ENCODE measurements around the gene MERTK.
"Not testable (repeated sequence)": the region's sequence is repeated elsewhere in the genome, so short reads cannot be mapped to it uniquely, and the experiment has no call there.

MERTK gene

GRCh38 chr2:112031473-112032223 is 133.2 kb downstream of the MERTK start:
- no peak overlapping the region for H3K27ac Mint-ChIP-seq
- no peak for DNase-seq
- no peaks in the 10 kb centered on the region for H3K4me1 Mint-ChIP-seq
- H3K9me3 Mint-ChIP-seq: peaks cover 0 to 4% of the 10 kb centered on the region in 2 donors
- no peak for ATAC-seq (replicated peaks)
- no peak overlapping the region for H3K4me3 Mint-ChIP-seq
- H3K36me3 Mint-ChIP-seq: peaks cover 0 to 3% of the 10 kb centered on the region in 2 donors
- peaks cover 8 to 12% of the 10 kb centered on the region in 2 donors for H3K27me3 Mint-ChIP-seq

GRCh38 chr2:112032224-112032586 is 133.8 kb downstream of the MERTK start:
- no peak for DNase-seq
- Mint-ChIP-seq H3K36me3 (peaks cover 0 to 3% of the 10 kb centered on the region in 2 donors), H3K9me3 (peaks cover 0 to 4% of the 10 kb centered on the region in 2 donors), H3K4me1 (no peaks in the 10 kb centered on the region), H3K27me3 (peaks cover 8 to 12% of the 10 kb centered on the region in 2 donors), H3K4me3 (no peak overlapping the region), H3K27ac (no peak overlapping the region)
- ATAC-seq (replicated peaks): no peak

- ATAC-seq (replicated peaks) (no peak), DNase-seq (no peak)
- Mint-ChIP-seq H3K36me3 (peaks cover 2 to 3% of the 10 kb centered on the region in 2 donors), H3K9me3 (peaks cover 4 to 10% of the 10 kb centered on the region in 2 donors), H3K4me3 (no peak overlapping the region), H3K27ac (no peak overlapping the region), H3K27me3 (peaks cover 12% of the 10 kb centered on the region in 2 donors), H3K4me1 (no peaks in the 10 kb centered on the region)
Observed at GRCh38 chr2:112032689-112033465, 134.5 kb downstream of the MERTK start.

DNA sequence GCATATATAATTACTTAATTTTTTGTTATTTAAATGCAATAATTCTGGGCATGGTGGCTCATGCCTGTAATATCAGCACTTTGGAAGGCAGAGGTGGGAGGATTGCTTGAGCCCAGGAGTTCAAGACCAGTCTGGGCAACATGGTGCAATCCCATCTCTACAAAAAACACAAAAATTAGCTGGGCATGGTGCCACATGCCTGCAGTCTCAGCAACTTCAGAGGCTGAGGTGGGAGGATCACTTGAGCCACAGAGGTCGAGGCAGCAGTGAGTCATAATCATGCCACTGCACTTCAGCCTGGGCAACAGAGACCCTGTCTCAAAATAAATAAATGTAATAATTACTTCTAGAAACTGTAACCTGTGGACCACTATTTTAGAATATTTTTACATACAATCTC is 135.2 kb downstream of the MERTK start:
- peaks cover 8 to 10% of the 10 kb centered on the region in 2 donors for H3K9me3 Mint-ChIP-seq
- DNase-seq: no peak
- no peak for ATAC-seq (replicated peaks)
- H3K4me3 Mint-ChIP-seq: no peak overlapping the region
- H3K27ac Mint-ChIP-seq: no peak overlapping the region
- H3K27me3 Mint-ChIP-seq: peaks cover 12% of the 10 kb centered on the region in 2 donors
- H3K4me1 Mint-ChIP-seq: no peaks in the 10 kb centered on the region
- peaks cover 2 to 3% of the 10 kb centered on the region in 2 donors for H3K36me3 Mint-ChIP-seq

GRCh38 chr2:112034924-112035323 is 136.5 kb downstream of the MERTK start:
- H3K36me3 Mint-ChIP-seq: peaks cover under 1 to 2% of the 10 kb centered on the region in 2 donors

DNA sequence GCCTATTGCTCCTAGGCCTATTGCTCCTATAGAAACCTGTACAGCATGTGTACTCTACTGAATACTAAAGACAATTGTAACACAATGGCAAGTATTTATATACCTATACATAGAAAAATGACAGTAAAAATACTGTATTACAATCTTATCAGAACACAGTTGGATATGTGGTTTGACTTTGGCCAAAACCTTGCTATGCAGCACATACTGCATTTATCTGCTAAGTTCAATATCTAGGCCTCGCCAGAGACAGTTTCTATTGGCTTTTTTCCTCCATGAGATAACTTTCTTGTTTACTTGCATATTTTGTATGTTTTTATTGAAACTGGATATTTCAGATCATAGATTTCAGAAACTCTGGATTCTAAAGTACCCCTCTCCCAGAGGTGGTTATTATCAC is 137.4 kb downstream of the MERTK start:
- Mint-ChIP-seq H3K27me3 (peaks cover under 1 to 4% of the 10 kb centered on the region in 2 donors), H3K4me3 (no peak overlapping the region), H3K36me3 (peaks cover 0 to 2% of the 10 kb centered on the region in 2 donors), H3K27ac (no peak overlapping the region), H3K9me3 (peaks cover 8 to 9% of the 10 kb centered on the region in 2 donors), H3K4me1 (no peaks in the 10 kb centered on the region)
- DNase-seq: no peak
- ATAC-seq (replicated peaks): no peak

More at GRCh38 chr2:112034924-112035323, 136.5 kb downstream of the MERTK start:
- peaks cover 8 to 11% of the 10 kb centered on the region in 2 donors for H3K9me3 Mint-ChIP-seq
- ATAC-seq (replicated peaks) (no peak), DNase-seq (no peak)
- H3K4me1 Mint-ChIP-seq: no peaks in the 10 kb centered on the region
- peaks cover 9 to 10% of the 10 kb centered on the region in 2 donors for H3K27me3 Mint-ChIP-seq
- no peak overlapping the region for H3K27ac Mint-ChIP-seq
- no peak overlapping the region for H3K4me3 Mint-ChIP-seq

- DNase-seq; H3K9me3 Mint-ChIP-seq; H3K4me1 Mint-ChIP-seq; ATAC-seq (replicated peaks); H3K27ac Mint-ChIP-seq; H3K27me3 Mint-ChIP-seq; H3K4me3 Mint-ChIP-seq; H3K36me3 Mint-ChIP-seq: not testable (repeated sequence)
Observed at GRCh38 chr2:112039556-112039955, 141.1 kb downstream of the MERTK start.

DNA sequence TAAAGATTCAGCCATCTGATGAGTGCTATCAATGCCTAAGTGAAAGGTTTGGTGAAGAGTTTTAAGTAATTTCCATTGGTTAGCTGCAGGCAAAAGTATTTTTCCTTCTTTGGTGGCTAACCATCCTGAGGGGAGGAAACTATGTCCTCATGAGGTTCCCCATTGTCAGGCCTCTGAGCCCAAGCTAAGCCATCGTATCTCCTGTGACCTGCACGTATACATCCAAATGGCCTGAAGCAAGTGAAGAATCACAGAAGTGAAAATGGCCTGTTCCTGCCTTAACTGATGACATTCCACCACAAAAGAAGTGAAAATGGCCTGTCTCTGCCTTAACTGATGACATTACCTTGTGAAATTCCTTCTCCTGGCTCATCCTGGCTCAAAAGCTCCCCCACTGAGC is 141.7 kb downstream of the MERTK start:
- not testable (repeated sequence) for H3K36me3 Mint-ChIP-seq; H3K27me3 Mint-ChIP-seq; H3K4me3 Mint-ChIP-seq; H3K4me1 Mint-ChIP-seq; H3K27ac Mint-ChIP-seq; DNase-seq; ATAC-seq (replicated peaks); H3K9me3 Mint-ChIP-seq

GRCh38 chr2:112041460-112041859 is 143.1 kb downstream of the MERTK start:
- not testable (repeated sequence) for DNase-seq; H3K27ac Mint-ChIP-seq; ATAC-seq (replicated peaks); H3K4me1 Mint-ChIP-seq; H3K27me3 Mint-ChIP-seq; H3K4me3 Mint-ChIP-seq; H3K36me3 Mint-ChIP-seq; H3K9me3 Mint-ChIP-seq

GRCh38 chr2:112045446-112046014 is 147.1 kb downstream of the MERTK start:
- DNase-seq (no peak), ATAC-seq (replicated peaks) (no peak)
- H3K27ac Mint-ChIP-seq: no peak overlapping the region
- H3K9me3 Mint-ChIP-seq: peaks cover 0 to 2% of the 10 kb centered on the region in 2 donors
- H3K4me3 Mint-ChIP-seq: no peak overlapping the region
- H3K27me3 Mint-ChIP-seq: peaks cover 7 to 12% of the 10 kb centered on the region in 2 donors
- no peaks in the 10 kb centered on the region for H3K4me1 Mint-ChIP-seq
- H3K36me3 Mint-ChIP-seq: peaks cover 3 to 4% of the 10 kb centered on the region in 2 donors

GRCh38 chr2:112046231-112046630 is 147.8 kb downstream of the MERTK start:
- Mint-ChIP-seq H3K27ac (no peak overlapping the region), H3K4me3 (no peak overlapping the region), H3K27me3 (peaks cover 7 to 12% of the 10 kb centered on the region in 2 donors), H3K36me3 (peaks cover 3 to 4% of the 10 kb centered on the region in 2 donors), H3K4me1 (no peaks in the 10 kb centered on the region), H3K9me3 (peaks cover 0 to 2% of the 10 kb centered on the region in 2 donors)
- DNase-seq (no peak), ATAC-seq (replicated peaks) (no peak)

- Mint-ChIP-seq H3K9me3 (peaks cover 0 to 2% of the 10 kb centered on the region in 2 donors), H3K27ac (no peak overlapping the region), H3K4me1 (no peaks in the 10 kb centered on the region), H3K36me3 (peaks cover 3 to 4% of the 10 kb centered on the region in 2 donors), H3K27me3 (peaks cover 7 to 12% of the 10 kb centered on the region in 2 donors), H3K4me3 (no peak overlapping the region)
- ATAC-seq (replicated peaks) (no peak), DNase-seq (no peak)
Observed at GRCh38 chr2:112047537-112048235, 149.3 kb downstream of the MERTK start.

- Mint-ChIP-seq H3K4me1 (no peaks in the 10 kb centered on the region), H3K4me3 (no peak overlapping the region), H3K27me3 (peaks cover 7 to 12% of the 10 kb centered on the region in 2 donors), H3K27ac (no peak overlapping the region), H3K9me3 (peaks cover 0 to 2% of the 10 kb centered on the region in 2 donors), H3K36me3 (peaks cover 3 to 4% of the 10 kb centered on the region in 2 donors)
- ATAC-seq (replicated peaks) (no peak), DNase-seq (no peak)
Observed at GRCh38 chr2:112048236-112048592, 149.8 kb downstream of the MERTK start.

- DNase-seq (no peak), ATAC-seq (replicated peaks) (peak; percentile 47 to 55)
- H3K4me3 Mint-ChIP-seq: no peak overlapping the region
- H3K9me3 Mint-ChIP-seq: peaks cover 0 to 2% of the 10 kb centered on the region in 2 donors
- H3K4me1 Mint-ChIP-seq: peaks cover 0 to 3% of the 10 kb centered on the region in 2 donors
- peaks cover 7 to 12% of the 10 kb centered on the region in 2 donors for H3K27me3 Mint-ChIP-seq
- peaks cover 3 to 4% of the 10 kb centered on the region in 2 donors for H3K36me3 Mint-ChIP-seq
- H3K27ac Mint-ChIP-seq: no peak overlapping the region
Observed at GRCh38 chr2:112048887-112049286, 150.5 kb downstream of the MERTK start.
